CD4-positive, alpha-beta T cell treated with Interleukin-1 beta for 1 hour (primary cell): ENCODE data around the gene GANC.

Experiments used
- DNase-seq, 2 donors: peaks; one replicate each; pipeline ENCODE4 v3.0.0-alpha.2; 2020 to 2022

The GANC gene

DNA sequence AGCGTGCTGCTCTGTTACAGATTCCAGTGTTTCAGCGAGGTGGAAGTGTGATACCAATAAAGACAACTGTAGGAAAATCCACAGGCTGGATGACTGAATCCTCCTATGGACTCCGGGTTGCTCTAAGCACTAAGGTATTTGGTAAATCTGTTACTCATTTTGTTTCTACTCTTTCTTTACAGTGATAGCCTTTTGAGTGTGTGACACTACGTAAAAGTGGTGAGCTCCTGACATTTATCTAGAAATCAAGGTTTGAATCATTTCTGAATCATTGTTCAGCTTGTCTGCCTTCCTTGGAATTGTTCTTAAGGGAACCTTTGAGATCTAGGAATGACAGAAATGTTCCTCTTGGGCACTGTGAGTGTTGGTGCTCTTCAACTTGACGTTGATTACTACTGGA, 75.1 kb downstream of the GANC start:
- DNase-seq, result no peak

DNA sequence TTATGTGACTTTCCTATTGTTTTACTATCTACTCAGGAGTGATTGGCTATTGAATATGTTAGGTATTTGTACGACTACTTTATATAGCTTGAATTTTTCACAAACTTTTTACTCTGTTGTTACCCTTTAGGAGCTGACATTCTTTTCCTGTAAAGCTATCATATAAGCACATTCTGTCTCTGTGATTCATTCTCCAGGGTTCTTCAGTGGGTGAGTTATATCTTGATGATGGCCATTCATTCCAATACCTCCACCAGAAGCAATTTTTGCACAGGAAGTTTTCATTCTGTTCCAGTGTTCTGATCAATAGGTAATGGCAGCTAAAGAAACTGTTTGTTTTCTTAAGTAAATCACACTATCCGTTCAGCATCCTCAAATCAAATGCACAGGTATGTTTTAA, 76.2 kb downstream of the GANC start:
- DNase-seq, result no peak

DNA sequence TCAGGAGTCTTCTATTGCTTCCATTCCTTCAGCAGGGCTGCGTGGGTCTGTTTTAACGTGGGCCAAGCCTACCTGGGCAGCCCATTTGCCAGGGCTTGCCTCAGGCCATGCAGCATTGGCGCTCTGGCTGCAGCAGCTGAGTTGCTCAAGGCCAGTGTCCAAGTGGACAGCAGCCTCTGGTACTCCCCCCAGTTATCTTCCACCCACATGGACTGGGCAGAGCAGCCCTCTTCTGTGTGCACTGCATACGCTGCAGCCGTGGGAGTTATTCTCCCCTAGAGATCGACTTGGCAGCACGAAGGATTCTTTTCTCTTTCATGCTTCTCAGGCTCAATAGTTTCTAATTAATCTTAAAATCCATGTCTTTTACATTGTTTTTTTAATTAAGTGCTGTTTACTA, 79.4 kb downstream of the GANC start:
- no peak for DNase-seq

GRCh38 chr15:42353061-42353460, 80.1 kb downstream of the GANC start:
- no peak for DNase-seq

GRCh38 chr15:42354824-42355223, 81.8 kb downstream of the GANC start:
- DNase-seq, result no peak

- DNase-seq, result no peak
Observed at GRCh38 chr15:42355291-42355690, 82.3 kb downstream of the GANC start.

GRCh38 chr15:42356851-42357250, 83.8 kb downstream of the GANC start:
- DNase-seq, result no peak

GRCh38 chr15:42358141-42358540, 85.1 kb downstream of the GANC start:
- no peak for DNase-seq

GRCh38 chr15:42359249-42359648, 86.2 kb downstream of the GANC start, which contains the start of gene CAPN3:
Gene CAPN3 (plus strand): TSS chr15:42359501. CDS start chr15:42359806, 305 bp downstream.
- DNase-seq, result no peak

DNA sequence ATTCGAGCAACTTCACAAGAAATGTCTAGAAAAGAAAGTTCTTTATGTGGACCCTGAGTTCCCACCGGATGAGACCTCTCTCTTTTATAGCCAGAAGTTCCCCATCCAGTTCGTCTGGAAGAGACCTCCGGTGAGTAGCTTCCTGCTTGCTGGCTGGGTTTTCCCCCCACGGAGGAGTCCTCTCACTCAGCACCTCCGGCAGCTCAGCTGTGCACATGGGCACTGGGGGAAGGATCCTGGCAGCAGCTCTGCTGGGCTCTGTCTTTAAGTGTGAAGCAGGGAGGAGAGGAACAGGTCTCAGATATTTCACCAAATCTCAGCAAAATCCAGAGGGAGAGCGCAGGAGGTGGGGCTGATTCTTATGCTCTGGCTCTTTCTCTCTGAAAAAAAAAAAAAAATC, 87.0 kb downstream of the GANC start:
- DNase-seq, result peak in 1 of 2 donors; percentile 3

DNA sequence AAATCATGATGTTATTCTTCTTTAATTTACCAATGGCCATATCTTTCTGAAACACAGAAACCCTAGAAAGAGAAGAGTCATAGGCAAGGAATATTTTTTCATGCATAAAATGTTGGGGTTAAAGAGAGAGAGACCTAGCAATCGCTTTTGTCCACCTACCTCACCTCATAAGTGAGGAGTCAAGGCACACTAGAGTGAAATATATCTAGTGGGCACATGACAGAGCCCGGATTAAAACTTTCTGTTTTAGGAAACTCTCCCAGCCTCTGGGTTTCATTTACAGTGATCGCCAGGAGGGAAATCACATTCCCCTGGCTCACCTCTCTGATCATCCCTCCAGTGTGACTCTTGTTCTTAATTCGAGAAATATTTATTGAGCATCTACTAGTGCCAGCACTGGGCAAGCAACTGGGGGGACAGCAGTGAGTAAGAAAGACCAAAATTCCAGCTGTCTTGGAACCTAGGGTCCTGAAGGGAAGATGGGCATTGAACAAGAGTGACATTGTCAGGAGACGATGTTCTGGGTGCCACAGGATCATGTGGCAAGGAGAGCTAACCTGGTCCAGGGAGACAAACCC, 87.6 kb downstream of the GANC start:
- DNase-seq, result no peak

GRCh38 chr15:42363487-42363886, 90.5 kb downstream of the GANC start:
- no peak for DNase-seq

- DNase-seq, result no peak
Observed at GRCh38 chr15:42363942-42364341, 90.9 kb downstream of the GANC start.

DNA sequence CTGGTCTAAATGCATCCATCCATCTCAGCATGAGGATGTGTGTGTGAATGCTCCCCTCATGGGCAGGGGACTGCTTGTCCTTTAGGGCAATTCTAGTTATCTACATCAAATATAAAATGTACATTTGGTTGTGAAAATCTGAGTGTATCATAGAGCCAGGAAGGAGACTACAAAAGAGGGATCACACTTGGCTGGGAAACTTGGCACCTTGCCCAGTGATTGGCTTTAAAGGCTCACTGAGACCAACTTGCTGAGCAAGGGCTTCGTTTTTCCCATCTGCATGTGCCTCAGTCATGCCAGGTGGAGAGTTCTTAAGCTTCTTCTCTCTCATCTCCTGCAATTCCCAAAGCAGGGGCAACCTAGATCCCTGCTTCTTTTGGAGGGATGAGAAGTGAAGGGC, 91.5 kb downstream of the GANC start:
- DNase-seq, result no peak

DNA sequence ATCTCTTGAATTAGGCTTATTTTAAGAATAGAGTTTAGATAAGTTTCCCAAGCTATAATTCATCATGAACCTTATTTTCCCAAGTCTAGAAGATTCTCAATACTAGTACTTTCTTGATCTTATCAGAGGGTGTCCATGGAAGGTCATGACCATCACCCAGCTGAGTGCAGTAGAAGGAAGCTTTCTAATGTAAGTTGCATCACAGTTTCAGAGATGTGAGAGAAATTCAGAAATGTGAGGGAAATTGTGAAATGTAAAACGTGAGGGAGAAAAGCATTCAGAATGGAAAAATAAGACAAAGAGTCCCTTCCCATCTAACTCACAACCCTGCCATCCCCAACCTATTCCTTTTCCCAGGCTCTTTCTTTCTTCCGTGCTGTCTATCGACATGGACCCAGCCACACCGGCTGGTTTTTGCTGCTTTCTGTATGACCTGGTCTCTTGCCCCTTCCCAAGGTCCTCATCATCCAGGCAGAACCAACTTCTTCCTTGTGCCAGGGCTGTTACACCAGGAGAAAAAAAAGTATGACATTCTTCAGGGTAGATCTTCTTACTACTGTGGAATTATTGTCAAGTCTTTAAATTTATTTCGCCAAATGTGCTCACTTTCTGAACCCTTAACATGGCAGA, 93.0 kb downstream of the GANC start:
- no peak for DNase-seq

GRCh38 chr15:42367041-42367440, 94.0 kb downstream of the GANC start:
- DNase-seq, result peak in 1 of 2 donors; percentile 30

DNA sequence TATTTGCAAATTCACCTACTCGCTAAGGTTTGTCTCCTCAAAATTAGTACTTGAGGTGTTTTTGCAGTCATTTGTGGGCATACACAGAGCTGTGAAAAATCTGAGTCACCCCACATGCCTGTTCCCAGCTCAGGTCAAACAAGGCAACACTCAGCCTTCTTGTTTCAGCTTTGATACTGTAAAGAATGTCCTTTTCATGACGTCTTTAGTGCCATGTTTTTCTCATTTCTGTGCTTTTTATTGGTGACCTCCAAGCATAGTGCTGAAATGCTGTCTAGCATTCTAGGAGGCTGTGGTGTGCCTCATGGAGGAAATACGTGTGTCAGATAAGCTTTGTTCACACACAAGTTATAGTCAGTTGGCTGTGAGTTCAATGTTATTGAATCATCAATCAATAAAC, 95.1 kb downstream of the GANC start:
- DNase-seq, result no peak

DNA sequence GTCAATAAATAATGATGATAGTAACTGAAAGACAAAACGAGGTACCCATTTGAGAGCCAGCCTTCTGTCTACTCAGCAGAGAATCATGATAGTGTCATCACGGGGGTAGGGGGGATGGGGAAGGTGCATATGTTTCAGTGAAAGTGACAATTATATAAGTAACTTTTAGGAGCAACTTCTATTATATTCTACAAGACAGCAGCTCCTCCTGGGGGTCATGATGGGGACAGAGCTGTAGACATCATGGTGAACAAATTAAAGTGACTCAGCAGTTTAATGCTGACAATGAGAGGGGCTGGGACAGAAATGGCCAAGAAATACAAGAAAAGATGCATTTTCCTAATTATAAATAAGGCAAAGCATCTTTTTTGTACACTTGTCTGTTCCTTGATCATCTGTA, 98.1 kb downstream of the GANC start:
- DNase-seq, result no peak

DNA sequence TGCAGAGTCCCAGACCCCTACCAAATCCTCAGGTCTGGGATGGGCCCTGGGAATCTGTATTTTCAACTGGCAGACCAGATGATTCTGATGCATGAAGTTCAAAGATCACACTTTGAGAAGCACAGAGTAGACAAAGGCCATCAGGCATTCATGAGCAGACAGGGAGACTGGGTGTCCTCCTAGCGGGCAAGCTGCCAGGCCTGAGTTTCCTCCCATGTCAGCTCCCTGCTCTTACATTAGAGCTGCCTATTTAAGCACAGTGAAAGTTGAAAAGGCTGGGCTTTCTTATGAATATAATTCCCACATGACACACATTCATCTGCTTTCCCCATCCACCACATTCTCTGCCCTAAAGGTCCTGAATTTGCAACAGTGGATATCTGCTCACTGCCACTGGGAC, 100.3 kb downstream of the GANC start:
- DNase-seq, result no peak

DNA sequence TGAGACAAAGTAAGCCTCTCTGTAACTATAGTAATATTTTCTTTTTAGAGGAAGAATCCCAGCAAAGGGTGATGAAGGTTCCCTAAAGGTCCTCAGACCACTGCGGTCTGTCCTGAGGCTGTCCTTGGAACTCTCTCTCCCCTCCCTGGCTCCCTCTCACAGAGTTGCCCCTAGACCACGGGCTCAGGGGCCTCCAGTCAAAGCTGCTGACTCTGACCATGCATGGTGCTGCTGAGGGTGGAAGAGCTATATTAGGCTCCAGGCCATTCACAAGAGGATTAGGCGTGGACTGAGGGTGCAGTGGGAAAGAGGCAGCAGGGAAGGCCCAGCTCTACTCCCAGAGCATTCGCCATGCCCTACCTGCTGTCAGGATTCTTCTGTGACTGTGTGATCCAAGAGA, 100.9 kb downstream of the GANC start:
- no peak for DNase-seq

DNA sequence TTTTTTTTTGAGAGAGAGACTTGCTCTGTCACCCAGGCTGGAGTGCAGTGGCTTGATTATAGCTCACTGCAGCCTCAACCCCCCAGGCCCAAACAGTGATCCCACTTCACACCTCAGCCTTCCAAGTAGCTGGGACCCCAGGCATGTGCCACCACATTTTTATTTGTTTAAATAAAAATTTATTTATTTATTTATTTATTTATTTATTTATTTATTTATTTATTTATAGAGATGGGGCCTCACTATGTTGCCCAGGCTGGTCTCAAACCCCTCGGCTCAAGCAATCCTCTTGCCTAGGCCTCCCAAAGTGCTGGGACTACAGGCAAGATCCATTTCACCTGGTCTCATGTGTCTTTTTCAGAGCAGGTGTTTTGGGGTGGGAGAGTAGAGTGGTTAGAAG, 101.8 kb downstream of the GANC start:
- DNase-seq, result no peak

DNA sequence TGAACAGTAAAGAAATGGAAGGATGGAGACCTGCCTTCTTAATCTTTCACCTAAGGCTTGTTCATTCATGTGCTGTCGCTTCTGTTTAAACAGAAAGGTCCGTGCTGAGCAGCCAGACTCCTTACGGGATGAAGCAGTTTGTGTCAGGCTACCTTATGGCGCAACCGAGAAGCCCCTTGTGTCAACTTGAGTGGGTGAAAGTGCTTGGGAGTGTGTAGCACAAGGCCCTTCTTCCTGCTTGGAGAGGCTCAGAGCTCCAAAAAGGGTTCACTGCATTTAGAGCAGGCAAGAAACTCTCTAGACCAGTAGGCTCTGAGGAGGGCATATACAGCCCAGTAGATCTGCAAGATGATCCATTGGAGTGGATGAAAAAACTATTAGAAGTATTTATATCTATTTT, 102.3 kb downstream of the GANC start:
- DNase-seq, result no peak

DNA sequence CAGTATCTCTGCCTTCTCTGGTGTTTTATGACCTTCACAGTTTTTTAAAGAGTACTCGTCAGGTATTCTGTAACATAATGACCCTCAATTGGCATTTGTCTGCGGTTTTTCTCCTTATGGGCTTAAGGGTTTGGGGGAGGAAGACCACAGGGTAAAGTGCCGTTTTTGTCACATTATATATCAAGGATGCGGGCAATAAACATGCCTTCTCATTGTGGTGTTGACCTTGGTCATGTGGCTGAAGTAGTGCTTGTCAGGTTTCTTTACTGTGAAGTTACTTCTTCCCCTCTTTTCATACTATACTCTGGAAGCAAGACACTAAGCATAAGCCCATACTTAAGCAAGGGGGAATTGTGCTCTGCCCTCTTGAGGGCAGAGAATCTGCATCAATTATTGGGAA, 102.9 kb downstream of the GANC start:
- DNase-seq, result no peak

- DNase-seq, result no peak
Observed at GRCh38 chr15:42378011-42378410, 105.0 kb downstream of the GANC start.

DNA sequence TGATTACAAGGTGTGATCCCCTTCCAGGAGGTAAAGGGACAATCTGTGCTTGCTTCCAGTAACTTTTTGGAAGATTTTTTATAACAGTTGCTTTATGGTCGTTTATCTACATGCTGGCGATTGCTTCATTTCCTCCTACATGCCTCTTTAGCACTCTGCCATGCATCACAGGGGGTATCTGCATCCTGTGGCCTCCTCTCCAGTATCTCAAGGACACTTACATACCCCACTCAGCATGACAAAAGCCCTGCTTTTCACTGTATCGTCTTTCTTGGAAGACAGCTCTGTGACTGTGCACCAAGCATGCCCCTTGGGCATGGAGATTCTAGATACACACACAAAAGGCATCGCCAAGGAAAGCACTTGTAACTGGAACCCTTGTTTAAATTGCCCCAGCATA, 111.6 kb downstream of the GANC start:
- DNase-seq, result no peak
